ENCODE data around the gene NUBP2.
"Not testable (repeated sequence)": the region's sequence is repeated elsewhere in the genome, so short reads cannot be mapped to it uniquely, and the experiment has no call there.

Gene NUBP2

DNA sequence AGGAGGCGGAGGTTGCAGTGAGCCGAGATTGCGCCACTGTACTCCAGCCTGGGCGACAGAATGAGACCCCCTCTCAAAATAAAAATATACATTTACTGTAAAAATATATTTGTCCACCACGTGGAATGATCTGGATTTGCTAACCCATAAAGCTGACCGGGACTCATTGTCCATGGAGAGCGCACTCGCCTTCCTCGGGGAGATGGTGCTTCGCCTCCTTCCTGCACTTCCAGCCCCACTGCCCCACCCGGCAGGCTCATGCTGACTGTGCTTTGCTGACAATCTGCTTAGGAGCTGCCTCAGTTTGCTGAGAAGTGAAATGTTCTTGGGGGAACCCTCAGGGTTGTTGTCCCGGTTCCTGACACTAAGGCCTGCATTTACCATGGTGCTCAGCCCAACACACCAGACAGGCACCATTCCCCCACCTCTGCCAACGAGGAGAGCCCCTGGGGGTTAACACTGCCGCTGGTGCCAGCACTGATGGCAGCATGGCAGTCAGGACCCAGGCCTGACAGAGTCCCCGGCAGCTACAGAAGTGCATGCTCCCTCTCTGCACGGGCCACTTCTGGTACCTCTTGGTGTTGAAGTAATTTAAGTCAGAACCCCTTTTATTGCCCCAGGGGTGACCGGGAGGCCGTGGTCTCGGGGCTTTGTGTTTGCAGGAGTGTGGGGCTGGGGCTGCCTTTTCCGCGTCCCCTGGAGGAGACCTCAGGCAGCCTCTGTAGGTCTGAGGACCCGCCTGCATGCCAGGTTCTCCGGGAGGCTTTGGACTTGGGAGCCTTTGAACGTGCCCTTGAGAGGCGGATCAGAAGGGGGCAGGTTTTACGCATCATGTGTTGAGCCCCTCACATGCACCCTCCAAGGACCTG, 2.5 kb downstream of the NUBP2 start:
- DNase-seq (ENCODE audit: insufficient read length, low spot score) (no peak), FAIRE-seq (no peak)

- no peak for DNase-seq (ENCODE audit: insufficient read length, low spot score)
- FAIRE-seq, result no peak
These were observed 3.0 kb downstream of the NUBP2 start for GRCh38 chr16:1785846-1786170.

DNA sequence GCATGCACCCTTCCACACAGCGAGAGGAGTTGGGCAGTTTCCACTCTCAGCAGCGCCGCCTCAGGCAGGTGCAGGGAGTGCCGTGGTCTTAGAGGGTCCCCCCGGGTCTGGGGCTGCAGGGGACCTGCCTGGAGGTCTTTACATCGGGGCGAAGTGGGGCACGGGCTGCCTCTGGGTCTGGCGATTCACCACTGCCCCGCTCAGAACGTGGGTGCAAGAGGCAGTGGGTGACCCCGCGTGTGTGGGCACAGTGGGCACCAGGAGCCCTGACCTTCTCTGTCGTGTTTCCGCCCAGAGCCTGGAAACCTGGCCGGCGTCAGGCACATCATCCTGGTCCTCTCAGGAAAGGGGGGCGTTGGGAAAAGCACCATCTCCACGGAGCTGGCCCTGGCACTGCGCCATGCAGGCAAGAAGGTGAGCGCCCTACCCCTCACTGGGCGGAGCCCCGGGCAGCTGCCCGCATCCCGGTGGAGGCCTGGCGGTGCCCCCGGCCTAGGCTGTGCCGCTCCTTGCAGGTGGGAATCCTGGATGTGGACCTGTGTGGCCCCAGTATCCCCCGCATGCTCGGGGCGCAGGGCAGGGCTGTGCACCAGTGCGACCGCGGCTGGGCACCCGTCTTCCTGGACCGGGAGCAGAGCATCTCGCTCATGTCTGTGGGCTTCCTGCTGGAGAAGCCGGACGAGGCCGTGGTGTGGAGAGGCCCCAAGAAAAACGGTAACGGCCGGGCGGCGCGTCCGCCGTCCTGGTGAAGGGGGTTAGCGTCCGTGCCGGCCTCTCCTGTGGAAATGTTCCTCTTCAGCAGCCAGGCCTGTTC, 3.7 kb downstream of the NUBP2 start:
- DNase-seq (ENCODE audit: insufficient read length, low spot score) (no peak), FAIRE-seq (no peak)

GRCh38 chr16:1787056-1787321, 4.2 kb downstream of the NUBP2 start:
- DNase-seq (ENCODE audit: insufficient read length, low spot score) (no peak), FAIRE-seq (no peak)

GRCh38 chr16:1787322-1788094, 4.7 kb downstream of the NUBP2 start:
- DNase-seq (ENCODE audit: insufficient read length, low spot score) (no peak), FAIRE-seq (no peak)

- DNase-seq (ENCODE audit: insufficient read length, low spot score) (no peak), FAIRE-seq (no peak)
These were observed 5.4 kb downstream of the NUBP2 start for GRCh38 chr16:1788095-1788707.

- DNase-seq (ENCODE audit: insufficient read length, low spot score), result no peak
- FAIRE-seq, result no peak
These were observed 5.9 kb downstream of the NUBP2 start for GRCh38 chr16:1788708-1789100.

GRCh38 chr16:1789643-1790045, 6.9 kb downstream of the NUBP2 start:
- no peak for DNase-seq (ENCODE audit: insufficient read length, low spot score)

GRCh38 chr16:1790261-1790610, 7.5 kb downstream of the NUBP2 start:
- DNase-seq (ENCODE audit: insufficient read length, low spot score) (no peak), FAIRE-seq (no peak)

More at GRCh38 chr16:1789643-1790045, 6.9 kb downstream of the NUBP2 start:
- FAIRE-seq, result no peak

- no peak for DNase-seq (ENCODE audit: insufficient read length, low spot score)
- FAIRE-seq, result no peak
These were observed 8.0 kb downstream of the NUBP2 start for GRCh38 chr16:1790611-1791255.

DNA sequence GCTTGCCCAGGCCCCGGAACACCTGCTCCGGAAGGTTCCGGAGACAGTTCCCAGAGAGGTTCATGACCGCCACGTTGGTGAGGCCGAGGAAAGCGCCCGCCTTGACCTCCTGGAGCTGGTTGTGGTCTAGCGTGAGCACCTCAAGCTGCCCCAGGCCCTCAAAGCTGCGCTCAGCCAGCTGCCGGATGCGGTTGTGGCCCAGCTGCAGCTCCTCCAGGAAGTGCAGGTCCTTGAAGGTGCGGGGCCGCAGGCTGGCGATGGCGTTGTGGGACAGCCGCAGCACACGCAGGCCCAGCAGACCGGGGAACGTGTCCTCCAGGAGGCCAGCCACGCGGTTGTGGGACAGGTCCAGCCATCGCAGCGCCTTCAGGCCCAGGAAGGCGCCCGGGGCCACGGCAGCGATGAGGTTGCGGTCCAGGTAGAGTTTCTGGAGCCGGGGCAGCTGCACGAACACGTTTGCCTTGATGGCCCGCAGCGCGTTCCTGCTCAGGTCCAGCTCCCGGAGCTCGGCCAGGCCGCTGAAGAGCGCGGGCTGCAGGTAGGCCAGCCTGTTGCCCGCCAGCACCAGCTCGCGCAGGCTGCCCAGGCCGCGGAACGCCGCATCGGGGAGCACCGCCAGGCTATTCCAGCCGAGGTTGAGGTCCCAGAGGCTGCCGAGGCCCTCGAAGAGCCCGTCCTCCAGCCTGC, 8.6 kb downstream of the NUBP2 start:
- FAIRE-seq, result no peak
- DNase-seq (ENCODE audit: insufficient read length, low spot score), result no peak

- no peak for DNase-seq (ENCODE audit: insufficient read length, low spot score)
- FAIRE-seq, result no peak
These were observed 9.4 kb downstream of the NUBP2 start for GRCh38 chr16:1791943-1792812.

GRCh38 chr16:1792836-1793577, 10.2 kb downstream of the NUBP2 start:
- DNase-seq (ENCODE audit: insufficient read length, low spot score), result no peak
- FAIRE-seq, result no peak

DNA sequence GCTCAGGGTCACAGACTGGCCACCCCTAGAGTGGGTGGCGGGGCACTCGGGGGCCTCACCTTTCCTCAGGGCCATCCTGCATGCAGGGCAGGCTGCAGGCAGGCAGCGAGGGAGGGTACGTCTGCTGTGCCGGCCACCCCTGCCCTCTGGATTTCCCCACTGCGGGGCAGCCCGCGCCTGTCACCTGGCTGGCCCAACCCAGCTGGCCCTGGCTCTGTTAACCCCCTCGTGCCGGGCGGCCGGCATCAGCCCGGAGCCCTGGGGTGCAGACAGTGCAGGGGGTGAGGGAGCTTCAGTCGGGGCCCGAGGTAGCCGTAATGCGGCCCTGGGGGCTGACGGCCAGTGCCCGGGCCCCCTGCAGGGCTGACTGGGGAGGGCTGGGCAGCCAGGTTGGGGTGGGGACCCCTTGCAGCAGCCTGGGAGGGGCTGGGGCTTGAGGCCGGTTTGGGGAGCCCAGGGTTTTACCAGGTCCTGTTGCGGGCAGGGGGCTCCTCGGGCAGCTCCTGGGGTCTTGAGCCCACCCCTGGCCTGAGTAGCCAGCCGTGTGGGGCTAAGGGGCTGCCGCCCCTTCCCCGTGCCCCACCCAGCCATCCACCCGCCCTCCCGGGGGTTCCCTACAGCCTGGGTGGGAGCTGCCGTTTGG, 10.9 kb downstream of the NUBP2 start, which contains the start of gene IGFALS:
Gene IGFALS, minus strand, starts transcription at position 128 of the 643 bp plus-strand sequence. Its CDS starts 53 bp downstream, at position 75.
- DNase-seq (ENCODE audit: insufficient read length, low spot score) (no peak), FAIRE-seq (no peak)

DNA sequence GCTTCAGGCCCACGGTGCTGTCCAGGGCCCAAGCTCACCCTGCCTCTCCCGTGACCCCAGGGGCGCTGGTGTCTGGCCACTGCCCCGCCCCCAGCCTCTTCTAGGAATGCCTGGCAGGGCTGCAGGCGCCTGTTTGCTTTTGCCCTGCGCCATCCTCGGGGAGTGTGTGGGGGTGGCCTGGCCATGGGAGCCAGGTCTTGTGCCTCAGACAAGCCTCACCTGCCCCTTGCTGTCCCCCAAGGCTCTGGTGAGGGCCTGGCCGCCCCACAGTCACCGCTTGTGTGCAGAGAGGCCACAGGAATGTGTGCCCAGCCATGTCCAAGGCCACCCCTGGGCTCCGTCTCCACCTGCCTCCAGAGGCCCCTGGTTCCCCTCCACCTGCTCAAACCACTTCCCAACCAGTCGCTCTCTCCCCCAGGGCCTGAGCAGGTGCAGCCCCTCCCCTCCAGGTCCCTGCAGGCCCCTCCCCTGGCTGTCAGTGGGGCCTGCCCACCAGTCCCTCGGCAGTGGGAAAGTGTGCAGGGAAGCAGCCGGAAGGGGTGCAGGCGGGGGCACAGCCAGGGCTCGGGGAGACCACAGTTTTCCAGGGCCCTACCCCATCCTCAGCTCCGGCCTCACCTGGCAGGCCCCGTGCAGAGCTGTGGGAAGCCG, 11.6 kb downstream of the NUBP2 start:
- FAIRE-seq (no peak), DNase-seq (ENCODE audit: insufficient read length, low spot score) (no peak)

DNA sequence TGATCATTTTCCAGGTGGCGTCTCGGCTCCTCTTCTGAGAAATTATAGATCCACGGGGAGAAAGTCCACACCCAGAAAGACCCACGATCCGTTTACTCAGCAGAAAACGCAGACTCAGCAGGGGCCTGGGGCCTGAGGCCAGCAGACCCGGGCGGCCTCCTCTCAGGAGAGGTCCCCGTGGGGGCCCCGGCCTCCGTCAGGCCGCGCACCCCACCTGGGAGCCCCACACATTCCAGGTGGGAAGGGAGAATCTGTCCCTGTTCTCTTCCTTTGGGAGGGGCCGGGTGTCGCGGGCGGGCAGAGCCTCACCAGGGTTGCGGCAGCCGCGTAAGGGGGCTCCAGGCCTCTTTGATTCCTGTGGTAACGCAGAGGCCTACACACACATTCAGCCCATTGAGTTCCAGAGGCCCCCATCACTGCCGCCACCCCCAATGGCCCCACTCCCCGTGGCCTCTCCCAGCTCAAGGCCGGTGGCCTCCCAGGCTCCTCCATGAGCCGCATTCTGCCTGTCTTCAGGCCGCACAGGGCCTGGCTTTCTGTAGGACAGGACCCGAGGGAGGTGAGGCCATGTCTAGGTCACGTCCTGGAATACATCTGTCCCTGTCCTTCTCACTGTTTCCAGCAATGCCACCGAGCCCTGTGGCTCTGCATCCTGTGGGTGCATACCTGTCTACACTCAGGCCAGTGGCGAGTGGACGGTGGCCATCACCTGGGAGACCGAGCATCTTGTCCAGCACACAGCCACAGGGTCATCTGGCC, 12.3 kb downstream of the NUBP2 start:
- FAIRE-seq, result no peak
- DNase-seq (ENCODE audit: insufficient read length, low spot score), result no peak

DNA sequence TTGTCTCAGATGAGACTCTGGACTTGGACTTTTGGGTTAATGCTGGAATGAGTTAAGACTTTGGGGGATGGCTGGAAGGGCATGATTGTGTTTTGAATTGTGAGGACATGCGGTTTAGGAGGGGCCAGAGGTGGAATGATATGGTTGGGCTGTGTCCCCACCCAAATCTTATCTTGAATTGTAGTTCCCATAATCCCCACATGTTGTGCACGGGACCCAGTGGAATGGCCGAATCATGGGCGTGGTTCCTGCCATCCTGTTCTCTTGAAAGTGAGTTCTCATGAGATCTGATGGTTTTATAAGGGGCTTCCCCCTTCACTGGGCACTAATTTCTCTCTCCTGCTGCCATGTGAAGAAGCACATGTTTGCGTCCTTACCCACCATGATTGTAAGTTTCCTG, 16.5 kb downstream of the NUBP2 start:
- DNase-seq (ENCODE audit: insufficient read length, low spot score); FAIRE-seq: not testable (repeated sequence)

Measured in GM19239 (cell line).